NCI-H187 treated with DMSO at 0.1 percent for 48 hours (cell line): ENCODE measurements around the gene TMX4.

Experiments
- DNase-seq: peaks from one replicate; lab custom pipeline; 2025; lab: John Stamatoyannopoulos, UW

The TMX4 gene

DNA sequence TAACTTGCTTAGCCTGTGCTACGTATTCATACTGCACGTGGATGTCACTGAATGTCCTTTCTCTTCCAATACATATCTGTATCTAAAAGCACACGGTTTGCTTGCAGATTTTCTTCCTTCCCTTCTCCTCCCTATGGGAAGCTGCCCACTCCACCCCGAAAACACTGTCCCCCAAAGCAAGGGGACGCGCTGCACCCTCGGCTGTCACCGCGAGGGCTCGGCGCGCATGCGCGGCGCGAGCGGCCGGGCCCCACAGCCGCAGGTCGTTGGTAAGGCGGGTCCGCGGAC, 659 bp downstream of the TMX4 start:
- DNase-seq, result no peak

- no peak for DNase-seq
Observed at GRCh38 chr20:8012724-8013123, 6.8 kb downstream of the TMX4 start.

DNA sequence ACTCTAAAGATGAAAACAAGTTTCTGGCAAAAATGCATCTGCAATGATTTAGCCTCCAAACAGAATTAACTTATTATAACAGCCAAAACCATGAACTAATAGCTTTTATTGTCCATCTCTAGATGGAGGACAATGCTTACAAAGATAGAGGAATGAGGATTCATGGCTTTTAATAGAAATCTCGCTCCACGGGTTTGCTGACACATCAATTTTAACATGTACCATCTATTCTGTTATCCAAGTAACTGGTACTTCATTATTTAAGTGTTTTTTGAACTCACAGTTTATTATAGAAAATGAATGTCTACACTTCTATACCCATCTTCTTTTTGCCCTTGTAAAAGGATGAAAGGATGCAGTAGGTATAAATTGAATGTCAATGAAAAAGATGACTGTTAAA, 10.8 kb downstream of the TMX4 start:
- DNase-seq, result no peak

DNA sequence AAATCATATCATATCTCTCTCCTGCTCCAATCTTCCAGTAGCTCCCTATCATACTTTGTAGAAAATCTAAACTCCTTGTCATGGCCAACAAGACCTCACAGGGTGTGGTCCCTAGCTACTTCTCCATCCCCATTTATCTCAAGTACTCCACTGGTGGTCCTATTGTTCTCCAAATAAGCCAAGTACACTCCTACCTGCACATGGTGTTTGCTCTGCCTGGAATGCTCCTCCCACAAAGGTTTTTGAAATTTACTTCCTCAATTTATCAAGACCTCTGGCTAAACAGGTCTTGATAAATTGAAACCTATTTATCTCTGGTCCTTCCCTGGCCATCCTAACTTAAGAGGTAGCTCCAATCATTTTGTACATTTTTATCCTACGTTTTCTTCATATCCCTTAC, 12.1 kb downstream of the TMX4 start:
- DNase-seq, result no peak

GRCh38 chr20:8005575-8006366, 13.8 kb downstream of the TMX4 start:
- no peak for DNase-seq

- no peak for DNase-seq
Observed at GRCh38 chr20:8005033-8005432, 14.5 kb downstream of the TMX4 start.

DNA sequence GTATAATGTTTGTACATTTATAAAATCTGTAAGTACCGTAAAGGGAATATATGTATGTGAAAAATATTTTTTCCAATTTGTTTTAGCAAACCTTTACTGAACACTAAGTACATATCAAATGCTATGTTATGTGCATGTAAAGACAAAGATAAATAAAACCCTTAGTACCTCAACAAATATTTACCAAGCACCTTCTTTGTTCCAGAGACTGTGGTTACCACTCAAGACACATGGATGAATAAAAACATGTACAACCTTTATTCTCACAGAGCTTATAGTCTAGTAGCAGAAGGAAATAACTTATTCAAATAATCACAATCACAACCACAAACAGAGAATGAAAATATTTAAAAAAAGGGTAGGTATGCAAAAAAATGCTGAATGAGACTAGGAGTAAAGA, 17.5 kb downstream of the TMX4 start:
- DNase-seq, result no peak

DNA sequence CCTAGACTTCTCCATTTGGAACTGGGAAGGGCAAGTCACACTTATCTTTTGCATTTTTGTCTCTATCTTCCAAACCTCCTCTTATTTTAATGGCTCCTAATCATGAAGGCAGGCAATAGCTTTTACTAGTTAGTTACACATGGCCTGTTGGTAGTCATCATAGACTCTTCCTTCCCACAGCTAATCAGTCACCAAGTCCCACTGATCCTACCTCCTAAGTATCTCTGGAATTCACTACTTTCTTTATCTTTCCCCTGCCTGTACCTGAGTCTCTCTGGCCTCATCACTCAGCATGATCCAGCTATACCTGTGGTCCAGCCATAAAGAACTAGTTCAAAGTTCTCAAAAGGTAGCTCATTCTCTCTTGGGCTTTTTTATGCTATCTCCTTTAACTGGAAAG, 18.8 kb downstream of the TMX4 start:
- no peak for DNase-seq

- DNase-seq, result no peak
Observed at GRCh38 chr20:7996898-7997297, 22.7 kb downstream of the TMX4 start.

- no peak for DNase-seq
Observed at GRCh38 chr20:7994809-7995208, 24.8 kb downstream of the TMX4 start.

GRCh38 chr20:7993703-7994102, 25.9 kb downstream of the TMX4 start:
- DNase-seq, result no peak

- DNase-seq, result no peak
Observed at GRCh38 chr20:7993238-7993637, 26.3 kb downstream of the TMX4 start.

DNA sequence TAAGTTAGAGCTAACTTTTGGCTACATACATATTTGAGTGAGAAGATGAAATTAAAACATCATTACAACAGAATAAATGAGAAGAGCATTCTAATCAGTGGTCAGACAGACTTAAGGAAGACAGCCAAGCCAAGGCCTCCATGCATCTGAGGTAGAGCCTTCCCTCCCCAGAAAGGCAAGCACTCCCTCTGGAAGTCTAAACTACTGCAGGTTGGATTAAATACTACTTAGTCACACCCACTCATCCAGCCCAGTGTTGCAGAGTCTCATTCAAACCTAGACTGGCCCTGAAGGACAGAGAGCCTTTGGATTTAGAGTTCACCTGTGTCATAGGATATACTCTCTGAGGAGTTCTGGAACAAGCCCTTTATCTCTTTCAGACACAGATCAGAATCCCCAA, 29.2 kb downstream of the TMX4 start:
- no peak for DNase-seq

DNA sequence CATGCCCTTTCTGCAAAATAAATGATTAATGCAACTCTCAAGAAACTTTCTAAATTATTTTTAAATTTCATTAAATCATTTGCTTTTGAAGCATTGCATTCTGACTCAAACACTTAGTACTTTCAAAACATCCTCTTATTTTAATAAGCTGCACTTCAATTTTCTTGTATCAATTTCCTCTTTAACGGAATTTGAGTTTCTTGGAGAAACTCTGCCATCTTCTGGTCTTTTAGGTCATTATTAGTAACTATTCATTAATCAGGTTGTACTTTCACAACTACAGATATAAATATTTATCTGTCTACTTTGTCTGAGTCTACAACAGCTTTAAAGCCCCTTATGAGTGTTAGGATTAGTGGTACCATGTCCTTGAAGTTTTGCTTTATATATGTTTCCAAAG, 30.2 kb downstream of the TMX4 start:
- DNase-seq, result no peak

- no peak for DNase-seq
Observed at GRCh38 chr20:7985916-7986315, 33.6 kb downstream of the TMX4 start.

GRCh38 chr20:7984192-7984591, 35.4 kb downstream of the TMX4 start:
- no peak for DNase-seq

DNA sequence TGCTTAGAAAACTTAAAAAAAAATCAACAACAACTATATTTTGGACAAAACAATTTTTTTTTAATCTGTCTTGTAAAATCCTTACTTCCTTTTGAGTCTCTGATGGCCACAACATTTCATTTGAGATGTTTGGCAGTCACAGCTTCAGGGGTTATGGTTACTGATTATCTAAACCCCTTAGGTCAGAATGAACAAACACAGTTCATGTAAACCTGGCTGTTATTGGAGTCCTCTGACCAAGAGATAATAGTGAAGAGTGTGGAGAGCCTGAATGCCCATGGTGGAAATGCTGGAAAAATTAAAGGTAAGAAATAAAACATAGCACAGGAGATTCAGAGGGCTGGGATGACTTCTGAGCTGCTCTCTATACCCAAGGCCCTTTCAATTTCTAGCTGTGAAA, 38.2 kb downstream of the TMX4 start:
- no peak for DNase-seq

DNA sequence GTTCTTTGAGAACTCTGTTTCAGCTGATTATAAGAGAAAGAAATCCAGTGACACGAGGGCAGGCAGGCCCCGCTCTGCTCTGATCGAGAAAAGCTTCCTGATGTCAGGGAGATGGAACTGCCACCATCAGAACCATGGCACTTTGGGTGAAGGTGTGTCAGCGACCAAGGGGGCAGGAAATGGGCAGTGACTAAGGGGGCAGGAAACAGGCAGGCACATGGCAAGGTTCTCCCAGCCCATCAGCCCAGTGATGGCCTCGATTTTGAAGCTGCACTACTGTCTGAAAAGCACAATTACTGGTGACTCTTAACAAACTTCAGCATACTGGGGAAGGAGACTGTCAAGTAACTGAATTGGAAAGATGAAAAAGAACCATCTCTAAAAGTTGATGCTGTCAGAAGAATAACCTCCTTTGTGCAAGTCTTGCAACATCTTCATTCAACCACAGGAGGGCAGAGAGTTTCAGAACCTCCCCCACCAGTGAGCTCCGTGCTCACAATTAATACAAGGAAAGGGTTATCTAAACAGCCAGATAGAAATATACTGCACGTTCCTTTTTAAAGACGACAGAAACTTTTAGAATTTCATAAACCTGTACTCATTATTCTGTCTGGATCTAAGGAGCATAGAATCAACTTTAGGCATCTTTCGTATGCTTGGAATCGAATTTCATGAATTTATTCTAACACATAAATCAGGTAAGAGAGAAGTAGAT, 39.1 kb downstream of the TMX4 start:
- no peak for DNase-seq

GRCh38 chr20:7977709-7978108, 41.9 kb downstream of the TMX4 start:
- DNase-seq, result no peak

GRCh38 chr20:7975851-7976414, 43.6 kb downstream of the TMX4 start:
- DNase-seq, result no peak

DNA sequence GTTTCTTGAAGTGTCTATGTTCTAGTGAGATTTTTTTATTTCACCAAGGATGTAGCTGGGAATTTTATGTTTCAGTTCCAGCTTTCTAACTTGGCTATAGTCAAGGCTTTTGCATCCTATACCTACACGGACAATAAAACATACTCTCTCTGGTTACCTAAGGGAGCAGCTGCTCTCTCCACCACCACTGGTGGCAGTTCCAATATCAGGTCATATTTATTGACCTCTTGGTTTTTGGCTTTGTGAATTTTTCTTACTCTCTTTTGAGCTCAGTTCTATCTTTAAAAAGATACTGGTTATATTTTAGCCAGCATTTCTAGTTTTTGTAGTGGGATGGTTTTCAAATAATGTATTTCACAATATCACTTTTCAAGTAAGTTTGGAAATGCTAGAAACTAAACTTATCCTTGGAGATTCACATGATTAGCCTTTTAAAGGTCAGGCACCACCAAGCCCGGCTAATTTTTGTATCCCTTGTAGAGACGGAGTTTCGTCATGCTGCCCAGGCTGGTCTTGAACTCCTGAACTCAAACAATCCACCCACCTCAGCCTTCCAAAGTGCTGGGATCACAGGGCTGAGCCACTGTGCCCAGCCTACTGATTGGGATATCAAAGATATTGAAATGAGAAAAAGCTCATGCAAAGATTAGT, 44.7 kb downstream of the TMX4 start:
- DNase-seq, result no peak

DNA sequence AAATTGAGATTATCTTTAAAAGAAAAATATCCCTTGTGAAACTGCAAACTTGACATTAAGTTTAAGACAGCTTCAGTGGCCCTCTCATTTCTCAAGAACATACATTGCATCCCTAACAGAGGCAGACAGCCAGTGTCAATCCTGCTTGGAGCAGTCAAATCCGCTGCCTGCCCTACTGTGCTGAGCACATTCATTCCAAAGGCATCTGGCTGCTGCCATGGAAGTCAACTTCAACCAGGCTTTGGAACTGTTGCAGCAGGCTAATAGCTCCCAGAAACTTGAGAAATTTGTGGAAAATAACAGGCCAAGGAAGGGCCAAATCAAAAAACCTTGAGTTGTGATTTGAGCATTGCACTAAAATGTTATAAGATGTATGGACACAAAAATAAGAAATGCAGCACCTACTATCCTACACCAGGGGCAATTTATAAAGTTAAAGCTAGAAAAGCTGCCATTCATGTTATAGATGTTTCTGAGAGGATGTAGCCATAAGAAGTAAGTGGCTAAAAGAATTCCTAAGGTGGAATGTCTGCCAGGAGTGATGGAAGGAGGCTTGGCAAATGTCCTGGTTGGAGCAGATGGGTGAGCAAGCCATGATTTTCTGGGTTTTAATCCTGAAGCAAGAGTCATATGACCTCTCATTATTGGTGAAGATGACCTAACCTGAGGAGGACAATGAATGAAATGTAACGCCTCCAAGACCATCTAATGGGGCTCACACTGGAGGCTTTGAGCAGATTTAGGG, 47.9 kb downstream of the TMX4 start:
- DNase-seq, result no peak
